Measurements from ENCODE around the gene ADAM23.

Gene ADAM23

GRCh38 chr2:206616151-206616550 is 172.8 kb downstream of the ADAM23 start:
- TF ChIP-seq CTCF (IDR thresholded peaks at IDR 0.05; ENCODE audit: borderline replicate concordance, control extremely low read depth, extremely low read depth, insufficient read depth, missing control alignments), result no peak
- in situ Hi-C loops (cut with MboI; ENCODE audit: low sequenced_read_pairs, unreplicated experiment), result no loop called here
- DNase-seq (ENCODE audit: low spot score), result no peak

- TF ChIP-seq CTCF (IDR thresholded peaks at IDR 0.05; ENCODE audit: borderline replicate concordance, control extremely low read depth, extremely low read depth, insufficient read depth, missing control alignments), result no peak
- in situ Hi-C loops (cut with MboI; ENCODE audit: low sequenced_read_pairs, unreplicated experiment), result no loop called here
- DNase-seq (ENCODE audit: low spot score), result no peak
Measured at GRCh38 chr2:206619011-206619410, 175.7 kb downstream of the ADAM23 start.

- TF ChIP-seq CTCF (IDR thresholded peaks at IDR 0.05; ENCODE audit: borderline replicate concordance, control extremely low read depth, extremely low read depth, insufficient read depth, missing control alignments), result no peak
- no peak for DNase-seq (ENCODE audit: low spot score)
- in situ Hi-C loops (cut with MboI; ENCODE audit: low sequenced_read_pairs, unreplicated experiment), result no loop called here
Measured at GRCh38 chr2:206626108-206626507, 182.8 kb downstream of the ADAM23 start.

GRCh38 chr2:206627632-206628031 is 184.3 kb downstream of the ADAM23 start:
- no peak for DNase-seq (ENCODE audit: low spot score)
- in situ Hi-C loops (cut with MboI; ENCODE audit: low sequenced_read_pairs, unreplicated experiment), result no loop called here
- TF ChIP-seq CTCF (IDR thresholded peaks at IDR 0.05; ENCODE audit: borderline replicate concordance, control extremely low read depth, extremely low read depth, insufficient read depth, missing control alignments), result no peak

GRCh38 chr2:206631340-206631739 is 188.0 kb downstream of the ADAM23 start:
- no peak for DNase-seq (ENCODE audit: low spot score)
- in situ Hi-C loops (cut with MboI; ENCODE audit: low sequenced_read_pairs, unreplicated experiment), result no loop called here
- TF ChIP-seq CTCF (IDR thresholded peaks at IDR 0.05; ENCODE audit: borderline replicate concordance, control extremely low read depth, extremely low read depth, insufficient read depth, missing control alignments), result no peak

GRCh38 chr2:206635015-206635414 is 191.7 kb downstream of the ADAM23 start:
- TF ChIP-seq CTCF (IDR thresholded peaks at IDR 0.05; ENCODE audit: borderline replicate concordance, control extremely low read depth, extremely low read depth, insufficient read depth, missing control alignments), result no peak
- in situ Hi-C loops (cut with MboI; ENCODE audit: low sequenced_read_pairs, unreplicated experiment), result no loop called here
- no peak for DNase-seq (ENCODE audit: low spot score)

- TF ChIP-seq CTCF (IDR thresholded peaks at IDR 0.05; ENCODE audit: borderline replicate concordance, control extremely low read depth, extremely low read depth, insufficient read depth, missing control alignments), result no peak
- in situ Hi-C loops (cut with MboI; ENCODE audit: low sequenced_read_pairs, unreplicated experiment), result no loop called here
- DNase-seq (ENCODE audit: low spot score), result no peak
Measured at GRCh38 chr2:206639636-206640035, 196.3 kb downstream of the ADAM23 start.
